ENCODE data around the gene CGNL1.

Gene CGNL1

DNA sequence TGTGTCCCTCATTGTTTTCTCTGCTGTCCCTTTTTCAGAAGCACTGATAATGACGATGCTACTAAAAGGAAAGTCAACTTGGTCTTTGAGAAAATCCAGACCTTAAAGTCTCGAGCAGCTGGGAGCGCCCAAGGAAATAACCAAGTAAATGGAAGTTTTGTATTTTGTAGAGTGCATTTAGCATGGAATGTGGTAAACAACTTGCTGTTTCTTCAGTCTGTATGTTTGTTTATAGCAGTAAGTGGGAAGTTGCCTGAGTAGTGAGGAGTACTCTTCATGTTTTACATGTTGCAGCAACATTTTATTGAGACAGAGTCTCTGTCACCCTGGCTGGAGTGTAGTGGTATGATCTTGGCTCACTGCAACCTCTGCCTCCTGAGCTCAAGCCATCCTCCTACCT is 66.0 kb downstream of the CGNL1 start:
- TF ChIP-seq SPI1 (IDR thresholded peaks at IDR 0.05; ENCODE audit: borderline replicate concordance, low read depth) (no peak), POLR2AphosphoS5 (IDR thresholded peaks at IDR 0.05; ENCODE audit: low read depth) (no peak), GABPA (IDR thresholded peaks at IDR 0.05; ENCODE audit: low read depth) (no peak)
- TF ChIP-seq, protein P1, sequence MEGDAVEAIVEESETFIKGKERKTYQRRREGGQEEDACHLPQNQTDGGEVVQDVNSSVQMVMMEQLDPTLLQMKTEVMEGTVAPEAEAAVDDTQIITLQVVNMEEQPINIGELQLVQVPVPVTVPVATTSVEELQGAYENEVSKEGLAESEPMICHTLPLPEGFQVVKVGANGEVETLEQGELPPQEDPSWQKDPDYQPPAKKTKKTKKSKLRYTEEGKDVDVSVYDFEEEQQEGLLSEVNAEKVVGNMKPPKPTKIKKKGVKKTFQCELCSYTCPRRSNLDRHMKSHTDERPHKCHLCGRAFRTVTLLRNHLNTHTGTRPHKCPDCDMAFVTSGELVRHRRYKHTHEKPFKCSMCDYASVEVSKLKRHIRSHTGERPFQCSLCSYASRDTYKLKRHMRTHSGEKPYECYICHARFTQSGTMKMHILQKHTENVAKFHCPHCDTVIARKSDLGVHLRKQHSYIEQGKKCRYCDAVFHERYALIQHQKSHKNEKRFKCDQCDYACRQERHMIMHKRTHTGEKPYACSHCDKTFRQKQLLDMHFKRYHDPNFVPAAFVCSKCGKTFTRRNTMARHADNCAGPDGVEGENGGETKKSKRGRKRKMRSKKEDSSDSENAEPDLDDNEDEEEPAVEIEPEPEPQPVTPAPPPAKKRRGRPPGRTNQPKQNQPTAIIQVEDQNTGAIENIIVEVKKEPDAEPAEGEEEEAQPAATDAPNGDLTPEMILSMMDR (IDR thresholded peaks at IDR 0.05; ENCODE audit: insufficient read depth, low read length), result no peak
- TF ChIP-seq, protein P2, sequence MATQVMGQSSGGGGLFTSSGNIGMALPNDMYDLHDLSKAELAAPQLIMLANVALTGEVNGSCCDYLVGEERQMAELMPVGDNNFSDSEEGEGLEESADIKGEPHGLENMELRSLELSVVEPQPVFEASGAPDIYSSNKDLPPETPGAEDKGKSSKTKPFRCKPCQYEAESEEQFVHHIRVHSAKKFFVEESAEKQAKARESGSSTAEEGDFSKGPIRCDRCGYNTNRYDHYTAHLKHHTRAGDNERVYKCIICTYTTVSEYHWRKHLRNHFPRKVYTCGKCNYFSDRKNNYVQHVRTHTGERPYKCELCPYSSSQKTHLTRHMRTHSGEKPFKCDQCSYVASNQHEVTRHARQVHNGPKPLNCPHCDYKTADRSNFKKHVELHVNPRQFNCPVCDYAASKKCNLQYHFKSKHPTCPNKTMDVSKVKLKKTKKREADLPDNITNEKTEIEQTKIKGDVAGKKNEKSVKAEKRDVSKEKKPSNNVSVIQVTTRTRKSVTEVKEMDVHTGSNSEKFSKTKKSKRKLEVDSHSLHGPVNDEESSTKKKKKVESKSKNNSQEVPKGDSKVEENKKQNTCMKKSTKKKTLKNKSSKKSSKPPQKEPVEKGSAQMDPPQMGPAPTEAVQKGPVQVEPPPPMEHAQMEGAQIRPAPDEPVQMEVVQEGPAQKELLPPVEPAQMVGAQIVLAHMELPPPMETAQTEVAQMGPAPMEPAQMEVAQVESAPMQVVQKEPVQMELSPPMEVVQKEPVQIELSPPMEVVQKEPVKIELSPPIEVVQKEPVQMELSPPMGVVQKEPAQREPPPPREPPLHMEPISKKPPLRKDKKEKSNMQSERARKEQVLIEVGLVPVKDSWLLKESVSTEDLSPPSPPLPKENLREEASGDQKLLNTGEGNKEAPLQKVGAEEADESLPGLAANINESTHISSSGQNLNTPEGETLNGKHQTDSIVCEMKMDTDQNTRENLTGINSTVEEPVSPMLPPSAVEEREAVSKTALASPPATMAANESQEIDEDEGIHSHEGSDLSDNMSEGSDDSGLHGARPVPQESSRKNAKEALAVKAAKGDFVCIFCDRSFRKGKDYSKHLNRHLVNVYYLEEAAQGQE (IDR thresholded peaks at IDR 0.05; ENCODE audit: insufficient replicate concordance, low read depth), result no peak
- Histone ChIP-seq H3K27ac (replicated peaks) (no peak overlapping the region), H3K4me3 (replicated peaks; ENCODE audit: insufficient read depth, low read length) (no peak overlapping the region), H3K27me3 (ENCODE audit: insufficient read depth, poor library complexity, severe bottlenecking) (peaks cover 1% of the 10 kb centered on the region)
- DNase-seq (ENCODE audit: low read depth in 1 of 2, low spot score in 1 of 2), result no peak

DNA sequence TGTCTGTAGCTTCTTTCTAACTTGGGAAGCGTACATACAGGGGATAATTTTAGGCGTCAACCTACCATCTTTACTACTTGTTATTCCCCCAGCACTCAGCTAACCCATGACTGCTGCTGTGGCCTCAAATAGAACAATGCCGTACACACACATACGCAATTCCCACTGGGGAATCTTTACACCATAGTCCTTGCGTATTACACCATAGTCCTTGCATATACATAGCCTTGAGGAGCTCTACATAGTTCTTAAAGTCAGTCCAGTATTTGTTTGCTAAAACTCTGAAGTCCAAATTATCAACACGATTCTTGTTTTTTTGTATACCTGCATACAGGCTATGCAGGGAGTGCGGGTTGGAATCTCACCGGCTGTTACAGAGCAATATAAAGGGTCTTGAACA is 67.2 kb downstream of the CGNL1 start:
- Histone ChIP-seq H3K27me3 (ENCODE audit: insufficient read depth, poor library complexity, severe bottlenecking) (peaks cover 2% of the 10 kb centered on the region), H3K27ac (replicated peaks) (no peak overlapping the region), H3K4me3 (replicated peaks; ENCODE audit: insufficient read depth, low read length) (no peak overlapping the region)
- DNase-seq (ENCODE audit: low read depth in 1 of 2, low spot score in 1 of 2), result no peak
- TF ChIP-seq GABPA (IDR thresholded peaks at IDR 0.05; ENCODE audit: low read depth), result no peak
- no peak for TF ChIP-seq SPI1 (IDR thresholded peaks at IDR 0.05; ENCODE audit: borderline replicate concordance, low read depth)

DNA sequence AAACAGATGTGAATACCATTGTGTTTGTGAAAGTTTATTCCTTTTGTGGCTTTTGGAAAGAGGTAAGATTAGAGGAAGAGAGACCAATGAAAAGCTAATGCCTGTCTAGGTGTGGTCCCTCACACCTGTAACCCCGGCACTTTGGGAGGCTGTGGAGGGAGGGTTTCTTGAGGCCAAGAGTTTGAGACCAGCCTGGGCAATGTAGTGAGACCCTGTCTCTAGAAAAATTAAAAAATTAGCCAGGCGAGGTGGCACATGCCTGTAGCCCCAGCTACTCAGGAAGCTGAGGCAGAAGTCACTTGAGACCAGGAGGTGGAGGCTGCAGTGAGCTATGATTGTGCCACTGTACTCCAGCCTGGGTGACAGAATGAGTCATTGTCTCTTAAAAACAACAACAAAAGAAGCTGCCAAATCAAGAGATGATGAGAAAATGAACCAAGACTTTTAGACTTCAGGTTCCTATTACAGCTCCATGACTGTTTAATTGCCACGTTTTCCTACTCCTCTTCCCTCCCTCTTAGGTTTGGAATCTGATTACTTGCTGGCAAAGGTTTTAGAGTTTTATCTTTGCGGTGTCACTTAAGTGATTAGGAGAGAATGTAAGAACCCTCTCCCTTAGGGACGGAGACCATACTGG is 68.7 kb downstream of the CGNL1 start:
- TF ChIP-seq SPI1 (IDR thresholded peaks at IDR 0.05; ENCODE audit: borderline replicate concordance, low read depth) (no peak), GABPA (IDR thresholded peaks at IDR 0.05; ENCODE audit: low read depth) (no peak)
- TF ChIP-seq, protein P2 (IDR thresholded peaks at IDR 0.05; ENCODE audit: insufficient replicate concordance, low read depth), result no peak
- TF ChIP-seq, protein P1 (IDR thresholded peaks at IDR 0.05; ENCODE audit: insufficient read depth, low read length), result no peak
- no peak for DNase-seq (ENCODE audit: low read depth in 1 of 2, low spot score in 1 of 2)
- Histone ChIP-seq H3K4me3 (replicated peaks; ENCODE audit: insufficient read depth, low read length) (no peak overlapping the region), H3K27ac (replicated peaks) (no peak overlapping the region), H3K27me3 (ENCODE audit: insufficient read depth, poor library complexity, severe bottlenecking) (peaks cover 2% of the 10 kb centered on the region)

DNA sequence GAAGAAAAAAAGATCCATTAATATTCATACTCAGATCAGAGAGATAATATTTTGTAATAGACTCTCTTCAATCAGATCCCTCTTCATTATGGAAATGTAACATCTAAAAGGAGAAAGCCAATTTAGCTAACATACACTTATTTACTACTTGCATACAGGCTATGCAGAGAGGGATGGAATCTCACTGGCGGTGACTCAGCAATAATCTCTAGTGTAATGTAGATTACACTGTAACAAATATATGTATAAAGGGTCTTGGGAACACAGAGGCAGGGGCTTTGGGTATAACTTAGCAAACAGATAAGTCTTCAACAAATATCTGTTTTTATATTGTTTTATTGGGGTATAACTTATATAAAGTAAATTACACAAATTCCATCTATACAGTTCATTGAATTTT is 69.6 kb downstream of the CGNL1 start:
- no peak for DNase-seq (ENCODE audit: low read depth in 1 of 2, low spot score in 1 of 2)
- Histone ChIP-seq H3K4me3 (replicated peaks; ENCODE audit: insufficient read depth, low read length) (no peak overlapping the region), H3K27me3 (ENCODE audit: insufficient read depth, poor library complexity, severe bottlenecking) (peaks cover 2% of the 10 kb centered on the region), H3K27ac (replicated peaks) (no peak overlapping the region)
- TF ChIP-seq, protein P2 (IDR thresholded peaks at IDR 0.05; ENCODE audit: insufficient replicate concordance, low read depth), result no peak
- TF ChIP-seq GABPA (IDR thresholded peaks at IDR 0.05; ENCODE audit: low read depth), result no peak
- TF ChIP-seq, protein P1 (IDR thresholded peaks at IDR 0.05; ENCODE audit: insufficient read depth, low read length), result no peak
- no peak for TF ChIP-seq POLR2AphosphoS5 (IDR thresholded peaks at IDR 0.05; ENCODE audit: low read depth)
- TF ChIP-seq SPI1 (IDR thresholded peaks at IDR 0.05; ENCODE audit: borderline replicate concordance, low read depth), result no peak

Measured in HL-60 (cell line).